GM13977 (cell line): Measurements from ENCODE around the gene CDHR5.
A peak's percentile ranks its signal among the peaks of the same experiment; 100 is the strongest.
"Not testable (repeated sequence)": the region's sequence is repeated elsewhere in the genome, so short reads cannot be mapped to it uniquely, and the experiment has no call there.

Experiments used
- DNase-seq: peaks from one replicate; pipeline ENCODE4 v3.0.0; 2012; ENCODE audit warnings: low spot score
- in situ Hi-C: fragments of 300-500 bp; cut with MboI; formaldehyde crosslinking; loops from one replicate; pipeline ENCODE4 v1.12.0; 2022; ENCODE audit warnings: low sequenced_read_pairs, low pct_unique_long_range_greater_than_20kb, mixed read lengths, inconsistent platforms; ENCODE audit not compliant: unreplicated experiment
- TF ChIP-seq, protein P1 (sequence below): IDR thresholded peaks from 2 replicates; pipeline ENCODE4 v1.5.1; 2012; ENCODE audit warnings: mild to moderate bottlenecking, control low read depth; ENCODE audit not compliant: insufficient read depth; ENCODE audit errors: extremely low read depth, missing control alignments

CDHR5 gene

GRCh38 chr11:577611-577894 is 47.2 kb downstream of the CDHR5 start:
- in situ Hi-C loops: no loop called here
- TF ChIP-seq, protein P1, sequence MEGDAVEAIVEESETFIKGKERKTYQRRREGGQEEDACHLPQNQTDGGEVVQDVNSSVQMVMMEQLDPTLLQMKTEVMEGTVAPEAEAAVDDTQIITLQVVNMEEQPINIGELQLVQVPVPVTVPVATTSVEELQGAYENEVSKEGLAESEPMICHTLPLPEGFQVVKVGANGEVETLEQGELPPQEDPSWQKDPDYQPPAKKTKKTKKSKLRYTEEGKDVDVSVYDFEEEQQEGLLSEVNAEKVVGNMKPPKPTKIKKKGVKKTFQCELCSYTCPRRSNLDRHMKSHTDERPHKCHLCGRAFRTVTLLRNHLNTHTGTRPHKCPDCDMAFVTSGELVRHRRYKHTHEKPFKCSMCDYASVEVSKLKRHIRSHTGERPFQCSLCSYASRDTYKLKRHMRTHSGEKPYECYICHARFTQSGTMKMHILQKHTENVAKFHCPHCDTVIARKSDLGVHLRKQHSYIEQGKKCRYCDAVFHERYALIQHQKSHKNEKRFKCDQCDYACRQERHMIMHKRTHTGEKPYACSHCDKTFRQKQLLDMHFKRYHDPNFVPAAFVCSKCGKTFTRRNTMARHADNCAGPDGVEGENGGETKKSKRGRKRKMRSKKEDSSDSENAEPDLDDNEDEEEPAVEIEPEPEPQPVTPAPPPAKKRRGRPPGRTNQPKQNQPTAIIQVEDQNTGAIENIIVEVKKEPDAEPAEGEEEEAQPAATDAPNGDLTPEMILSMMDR: no peak
- DNase-seq: no peak

DNA sequence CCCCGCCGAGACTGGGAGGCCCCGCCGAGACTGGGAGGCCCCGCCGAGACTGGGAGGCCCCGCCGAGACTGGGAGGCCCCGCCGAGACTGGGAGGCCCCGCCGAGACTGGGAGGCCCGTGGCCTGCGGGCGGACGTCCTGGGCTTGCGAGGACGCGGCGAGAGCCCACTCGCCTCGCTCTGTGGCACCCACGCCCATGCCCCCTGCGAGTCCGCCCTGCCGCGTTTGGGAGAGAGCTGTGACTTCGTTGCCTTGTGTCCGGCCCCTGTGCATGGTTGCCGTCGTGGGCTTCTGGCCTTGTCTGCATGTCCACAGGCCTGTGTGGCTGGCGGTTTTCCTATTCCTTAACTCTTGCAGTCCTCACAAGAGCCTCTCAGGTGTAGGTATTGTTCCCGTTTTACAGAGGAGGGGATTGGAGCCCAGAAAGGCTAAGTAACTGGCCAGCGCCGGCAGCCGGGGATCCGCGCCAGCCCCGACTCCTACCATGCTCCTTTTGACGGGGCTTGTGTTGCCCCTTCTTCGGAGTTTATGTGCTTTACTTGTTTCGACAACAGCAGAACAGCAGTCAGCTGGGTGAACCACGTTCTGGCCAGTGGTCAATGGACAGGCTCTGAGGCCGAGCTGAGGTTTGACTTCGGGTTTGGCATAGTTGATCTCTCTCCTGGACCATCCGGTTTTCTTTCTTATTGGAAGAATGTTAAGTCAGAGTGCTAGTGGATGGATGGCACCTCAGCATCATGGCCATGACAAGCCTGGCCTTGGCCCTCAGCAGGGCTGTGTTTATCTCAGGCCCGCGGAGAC is 47.7 kb downstream of the CDHR5 start:
- TF ChIP-seq, protein P1: no peak
- in situ Hi-C loops: no loop called here
- DNase-seq: no peak

GRCh38 chr11:575996-576768 is 48.6 kb downstream of the CDHR5 start, which contains the start of gene PHRF1:
PHRF1 (plus strand) TSS chr11:576470; CDS start chr11:581513, 5,043 bp downstream.
- in situ Hi-C loops: no loop called here
- DNase-seq: peak; percentile 100
- TF ChIP-seq, protein P1: no peak

DNA sequence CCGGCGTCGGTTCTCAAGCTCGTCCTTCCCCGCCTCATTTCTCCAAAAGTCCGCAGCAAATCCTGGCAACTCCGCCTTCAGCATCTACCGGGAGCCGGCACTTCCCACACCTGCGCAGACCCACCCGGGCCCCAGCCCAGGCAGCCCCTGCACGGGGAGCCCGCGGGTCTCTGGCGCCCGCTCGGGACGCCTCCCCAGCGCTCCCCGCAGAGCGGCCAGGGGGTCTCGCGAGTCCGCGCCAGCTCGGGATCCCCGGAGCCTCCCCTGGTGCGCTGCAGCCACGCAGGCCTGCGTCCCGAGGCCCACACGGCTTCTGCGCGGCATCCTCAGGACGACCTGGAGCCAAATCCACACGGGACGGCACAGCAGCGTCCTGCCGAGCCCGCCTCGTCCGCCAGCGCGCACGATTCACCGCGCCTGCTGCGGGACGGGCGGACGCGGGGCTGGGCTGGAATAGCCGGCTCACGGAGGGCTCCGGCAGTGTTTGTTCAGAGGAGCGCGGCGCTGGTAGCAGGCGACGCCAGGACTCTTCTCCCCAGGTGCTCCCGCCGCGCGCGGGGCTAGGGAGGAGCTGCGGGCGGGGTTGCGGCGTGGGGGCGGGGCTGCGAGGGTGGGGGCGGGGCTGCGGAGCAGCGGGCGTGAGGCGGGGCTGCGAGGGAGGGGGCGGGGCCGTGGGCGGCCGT is 49.3 kb downstream of the CDHR5 start:
- in situ Hi-C loops: no loop called here
- DNase-seq: no peak
- TF ChIP-seq, protein P1: no peak

GRCh38 chr11:574632-575312 is 50.0 kb downstream of the CDHR5 start:
- TF ChIP-seq, protein P1: no peak
- in situ Hi-C loops: no loop called here
- DNase-seq: no peak

DNA sequence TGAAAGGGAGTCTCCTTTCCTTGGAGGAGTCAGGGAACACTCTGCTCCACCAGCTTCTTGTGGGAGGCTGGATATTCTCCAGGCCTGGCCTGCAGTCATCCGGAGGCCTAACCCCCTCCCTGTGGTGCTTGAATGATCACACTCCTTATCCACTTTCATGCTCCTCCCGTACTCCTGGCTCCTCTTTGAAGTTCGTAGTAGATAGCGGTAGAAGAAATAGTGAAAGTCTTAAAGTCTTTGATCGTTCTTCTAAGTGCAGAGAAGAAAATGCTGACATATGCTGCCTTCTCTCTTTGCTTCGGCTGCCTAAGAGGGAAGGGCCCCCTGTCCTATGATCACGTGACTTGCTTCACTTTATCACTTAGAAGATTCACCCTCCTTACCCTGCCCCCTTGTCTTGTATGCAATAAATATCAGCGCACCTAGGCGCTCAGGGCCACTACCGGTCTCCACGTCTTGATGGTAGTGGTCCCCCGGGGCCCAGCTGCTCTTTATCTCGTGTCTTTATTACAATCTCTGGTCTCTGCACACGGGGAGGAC is 50.7 kb downstream of the CDHR5 start:
- in situ Hi-C loops, DNase-seq: not testable (repeated sequence)
